A673 (cell line): Measurements from ENCODE around the gene PRRT4. TPM values are rescaled to one million over a fixed set of nuclear protein-coding genes. Genes with fewer than 3 reads are reported as not detected.

Experiments
- BruUV-seq: library from RNA; stranded (reverse); fragments of 400-500 nt; replicated peaks from 2 replicates; lab custom pipeline; 2021; lab: Mats Ljungman, UMichigan
- CTCF ChIA-PET: fragments of 300-600 bp; sonication (Branson Sonifier 250); formaldehyde crosslinking; loops from one replicate; lab custom pipeline; 2022; ENCODE audit warnings: antibody characterized with exemption; lab: Charles Lee
- POLR2A ChIA-PET: fragments of 300-600 bp; sonication (Branson Sonifier 250); formaldehyde crosslinking; loops from one replicate; lab custom pipeline; 2022; ENCODE audit warnings: antibody characterized with exemption; ENCODE audit not compliant: low non-redundant PET; lab: Charles Lee
- DNase-seq: peaks from one replicate; pipeline ENCODE4 v3.0.0-alpha.2; 2015; ENCODE audit warnings: low spot score
- H3K27ac ChIP-seq: fragments of 200-600 bp; sonication (generic); 2 replicates; pipeline ENCODE4 v1.5.1; 2016; ENCODE audit warnings: mixed run types, low read depth, mild to moderate bottlenecking, mixed read lengths, antibody characterized with exemption, low read length; ENCODE audit not compliant: poor library complexity, severe bottlenecking
- H3K27me3 ChIP-seq: fragments of 200-600 bp; sonication (generic); replicated peaks from 2 replicates; pipeline ENCODE4 v1.6.1; 2017; ENCODE audit warnings: mixed run types, low read depth, mild to moderate bottlenecking, mixed read lengths, antibody characterized with exemption, low read length; ENCODE audit not compliant: insufficient read depth, poor library complexity
- H3K36me3 ChIP-seq: fragments of 200-600 bp; sonication (generic); 2 replicates; pipeline ENCODE4 v1.6.1; 2016; ENCODE audit warnings: mixed run types, mild to moderate bottlenecking, mixed read lengths, antibody characterized with exemption, low read length; ENCODE audit not compliant: insufficient read depth, poor library complexity, severe bottlenecking
- H3K4me1 ChIP-seq: fragments of 200-600 bp; sonication (generic); 2 replicates; pipeline ENCODE4 v1.6.1; 2017; ENCODE audit warnings: mixed run types, mild to moderate bottlenecking, mixed read lengths, antibody characterized with exemption, low read length; ENCODE audit not compliant: insufficient read depth, poor library complexity, severe bottlenecking
- H3K4me3 ChIP-seq: fragments of 200-600 bp; sonication (generic); 2 replicates; pipeline ENCODE4 v1.5.1; 2016; ENCODE audit warnings: low read depth, mixed run types, mild to moderate bottlenecking, mixed read lengths, low read length; ENCODE audit not compliant: poor library complexity, severe bottlenecking
- H3K9me3 ChIP-seq: fragments of 200-600 bp; sonication (generic); 2 replicates; pipeline ENCODE4 v1.6.1; 2016; ENCODE audit warnings: mixed run types, low read depth, mild to moderate bottlenecking, mixed read lengths, antibody characterized with exemption, low read length; ENCODE audit not compliant: poor library complexity, severe bottlenecking
- EZH2 ChIP-seq: fragments of 200-600 bp; sonication (generic); IDR thresholded peaks from 2 replicates; pipeline ENCODE4 v1.6.1; 2017; ENCODE audit warnings: borderline replicate concordance, low read depth, mild to moderate bottlenecking, mixed read lengths, antibody characterized with exemption, low read length; ENCODE audit not compliant: poor library complexity, severe bottlenecking
- intact Hi-C: fragments of 100-400 bp; cut with micrococcal nuclease; formaldehyde crosslinking; loops from one replicate; pipeline ENCODE4 v1.10.0; 2022; ENCODE audit not compliant: unreplicated experiment
- total RNA-seq: library from RNA; stranded (reverse); gene quantifications from 2 replicates; pipeline ENCODE4 v1.2.3, GENCODE V29; 2021
- TF ChIP-seq, protein P1 (sequence below): fragments of 300-800, 200-600 bp; sonication (generic); conservative IDR thresholded peaks from 2 replicates; pipeline ENCODE4 v1.5.1; 2017; ENCODE audit warnings: low read depth, mild to moderate bottlenecking, antibody characterized with exemption, low read length, moderate library complexity, mixed read lengths

Gene PRRT4
- total RNA-seq, 1 experiment from 2014 or later, result 42.4 TPM

DNA sequence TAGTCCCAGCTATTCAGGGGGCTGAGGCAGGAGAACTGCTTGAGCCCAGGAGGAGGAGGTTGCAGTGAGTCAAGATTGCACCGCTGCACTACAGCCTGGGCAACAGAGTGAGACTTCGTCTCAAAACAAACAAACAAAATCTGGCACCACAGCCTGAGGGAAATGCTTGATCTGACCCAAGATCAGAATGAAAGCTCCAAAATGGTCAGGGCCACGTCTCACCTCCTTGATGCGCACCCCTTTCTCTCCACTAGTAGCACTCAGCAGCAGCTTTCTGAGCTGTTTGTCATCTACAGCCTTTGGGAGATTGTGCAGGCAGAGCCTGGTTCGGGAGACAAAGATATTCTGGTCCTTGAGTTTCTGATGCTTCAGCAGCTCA lies 40.5 kb downstream of the PRRT4 start:
- Histone ChIP-seq H3K27me3 (no peaks in the 10 kb centered on the region), H3K36me3 (peaks cover 91% of the 10 kb centered on the region), H3K9me3 (no peaks in the 10 kb centered on the region), H3K4me1 (no peaks in the 10 kb centered on the region), H3K4me3 (no peak overlapping the region), H3K27ac (no peak overlapping the region)
- BruUV-seq, result no TSS peak
- intact Hi-C loops, result loop anchor here (10.0 kb wide), 1 partner anchor 616 kb away; no protein-coding TSS in a partner anchor
- TF ChIP-seq EZH2, result no peak
- TF ChIP-seq, protein P1, sequence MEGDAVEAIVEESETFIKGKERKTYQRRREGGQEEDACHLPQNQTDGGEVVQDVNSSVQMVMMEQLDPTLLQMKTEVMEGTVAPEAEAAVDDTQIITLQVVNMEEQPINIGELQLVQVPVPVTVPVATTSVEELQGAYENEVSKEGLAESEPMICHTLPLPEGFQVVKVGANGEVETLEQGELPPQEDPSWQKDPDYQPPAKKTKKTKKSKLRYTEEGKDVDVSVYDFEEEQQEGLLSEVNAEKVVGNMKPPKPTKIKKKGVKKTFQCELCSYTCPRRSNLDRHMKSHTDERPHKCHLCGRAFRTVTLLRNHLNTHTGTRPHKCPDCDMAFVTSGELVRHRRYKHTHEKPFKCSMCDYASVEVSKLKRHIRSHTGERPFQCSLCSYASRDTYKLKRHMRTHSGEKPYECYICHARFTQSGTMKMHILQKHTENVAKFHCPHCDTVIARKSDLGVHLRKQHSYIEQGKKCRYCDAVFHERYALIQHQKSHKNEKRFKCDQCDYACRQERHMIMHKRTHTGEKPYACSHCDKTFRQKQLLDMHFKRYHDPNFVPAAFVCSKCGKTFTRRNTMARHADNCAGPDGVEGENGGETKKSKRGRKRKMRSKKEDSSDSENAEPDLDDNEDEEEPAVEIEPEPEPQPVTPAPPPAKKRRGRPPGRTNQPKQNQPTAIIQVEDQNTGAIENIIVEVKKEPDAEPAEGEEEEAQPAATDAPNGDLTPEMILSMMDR, result no peak
- DNase-seq, result no peak
- POLR2A ChIA-PET, result no interaction called here
- CTCF ChIA-PET, result no interaction called here

DNA sequence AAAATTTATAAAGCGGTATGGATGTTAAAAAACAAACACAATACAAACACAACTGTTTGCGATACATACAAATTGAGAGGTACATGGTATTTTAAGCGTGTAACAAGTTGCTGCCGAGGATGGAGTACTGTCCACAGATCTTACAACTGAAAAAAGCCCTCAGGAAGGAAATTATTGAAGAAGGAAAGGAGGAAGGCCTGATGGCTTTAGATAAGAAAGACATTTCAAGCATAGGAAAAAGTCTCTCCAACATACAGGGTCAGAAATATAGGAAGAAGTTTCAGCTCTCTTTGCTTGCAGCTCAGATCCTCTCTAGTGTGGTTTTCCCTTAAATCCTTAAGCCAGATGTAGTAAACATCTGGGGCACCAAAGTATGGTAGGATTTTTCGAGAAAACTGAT lies 42.8 kb downstream of the PRRT4 start:
- intact Hi-C loops, result no loop called here
- Histone ChIP-seq H3K4me3 (no peak overlapping the region), H3K36me3 (peaks cover 89% of the 10 kb centered on the region), H3K4me1 (no peaks in the 10 kb centered on the region), H3K27me3 (no peaks in the 10 kb centered on the region), H3K9me3 (no peaks in the 10 kb centered on the region), H3K27ac (no peak overlapping the region)
- no peak for DNase-seq
- no peak for TF ChIP-seq EZH2
- TF ChIP-seq, protein P1, result no peak
- CTCF ChIA-PET, result no interaction called here
- POLR2A ChIA-PET, result no interaction called here
- no TSS peak for BruUV-seq

DNA sequence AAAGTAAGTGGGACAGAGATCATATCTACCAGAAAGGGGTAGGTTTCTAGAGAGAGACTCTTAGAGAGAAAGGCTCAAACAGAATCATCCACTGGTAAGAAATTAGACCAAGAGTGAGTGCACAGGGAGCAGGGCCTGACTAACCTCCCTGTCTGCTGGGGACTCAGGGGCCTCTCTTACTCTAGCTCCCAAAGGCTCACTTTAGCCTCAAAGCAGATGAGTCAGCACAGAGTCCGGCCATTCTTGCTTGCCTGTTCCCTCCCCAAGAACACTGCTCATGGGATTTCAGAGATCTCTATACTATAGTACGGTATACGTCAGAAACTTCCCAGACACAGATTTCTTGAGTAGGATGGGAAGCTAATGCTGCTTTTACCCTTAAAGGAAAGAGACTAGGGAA lies 50.5 kb downstream of the PRRT4 start:
- ChIA-PET POLR2A (no interaction called here), CTCF (no interaction called here)
- Histone ChIP-seq H3K27ac (no peak overlapping the region), H3K4me1 (no peaks in the 10 kb centered on the region), H3K27me3 (no peaks in the 10 kb centered on the region), H3K36me3 (peaks cover 93% of the 10 kb centered on the region), H3K9me3 (no peaks in the 10 kb centered on the region), H3K4me3 (no peak overlapping the region)
- TF ChIP-seq, protein P1, result no peak
- TF ChIP-seq EZH2, result no peak
- BruUV-seq, result no TSS peak
- intact Hi-C loops, result no loop called here
- DNase-seq, result no peak
